NCI-H2107 treated with DMSO at 0.1 percent for 48 hours (cell line): Measurements from ENCODE around the gene IQCH.

Experiments used
- DNase-seq: peaks from one replicate; lab custom pipeline; 2025; ENCODE audit not compliant: unreplicated experiment; lab: John Stamatoyannopoulos, UW

IQCH gene

GRCh38 chr15:67254238-67255175 lies at the start of gene IQCH, which contains the start of gene AAGAB:
IQCH (plus strand) TSS chr15:67254786; CDS start chr15:67254897, 111 bp downstream.
AAGAB (minus strand) TSS chr15:67254661; CDS start chr15:67254631, 30 bp downstream.
- DNase-seq, result peak; percentile 73

DNA sequence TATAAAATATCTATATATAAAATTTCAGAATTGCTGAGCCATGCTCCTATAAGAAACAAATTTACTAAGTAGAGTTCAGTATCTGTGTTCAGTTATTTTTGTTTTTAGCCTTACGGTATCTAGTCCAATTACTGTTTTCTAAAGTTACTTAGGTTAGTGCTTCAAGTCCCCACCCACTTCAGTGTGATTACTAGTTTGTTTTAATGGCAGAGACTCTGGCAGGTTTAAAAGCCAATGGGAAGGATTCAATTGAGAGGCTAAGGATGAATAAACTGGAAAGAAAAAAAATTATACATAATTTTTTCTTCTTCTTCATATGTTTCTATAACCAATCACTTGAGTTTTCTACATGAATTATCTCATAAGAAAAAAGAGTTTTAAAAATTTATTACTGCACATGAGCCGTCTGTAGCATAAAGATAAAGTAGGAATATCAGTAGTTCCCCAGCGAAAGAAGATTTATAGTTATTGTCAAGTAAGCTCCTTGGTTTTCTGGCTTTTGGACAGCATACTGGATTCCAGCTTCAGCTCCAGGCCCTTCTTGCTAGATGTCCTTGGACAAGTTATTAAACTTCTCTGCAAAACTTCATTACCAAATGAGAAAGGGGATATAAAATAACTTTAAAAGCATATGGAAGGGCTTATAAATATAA lies 46.9 kb upstream of the IQCH start:
- DNase-seq, result no peak

DNA sequence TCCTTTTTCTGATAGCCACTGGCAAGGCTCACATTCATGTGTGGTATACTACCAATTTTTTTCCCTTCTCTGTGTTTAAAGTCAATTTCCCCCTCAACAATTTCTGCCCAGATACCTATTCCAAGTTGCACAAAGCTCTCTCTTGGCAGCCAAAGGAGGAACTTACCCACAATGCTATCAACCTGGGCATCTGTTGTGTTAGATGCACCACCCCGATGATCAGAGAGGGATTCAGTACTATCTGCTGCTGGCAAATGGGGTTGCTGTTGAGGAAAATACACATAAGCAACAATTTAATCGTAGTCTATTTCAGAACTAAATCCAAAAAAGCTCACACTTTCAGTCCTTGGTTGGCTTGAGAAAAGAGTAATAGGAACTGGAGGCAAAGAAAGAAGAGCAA lies 46.2 kb upstream of the IQCH start:
- DNase-seq, result no peak

DNA sequence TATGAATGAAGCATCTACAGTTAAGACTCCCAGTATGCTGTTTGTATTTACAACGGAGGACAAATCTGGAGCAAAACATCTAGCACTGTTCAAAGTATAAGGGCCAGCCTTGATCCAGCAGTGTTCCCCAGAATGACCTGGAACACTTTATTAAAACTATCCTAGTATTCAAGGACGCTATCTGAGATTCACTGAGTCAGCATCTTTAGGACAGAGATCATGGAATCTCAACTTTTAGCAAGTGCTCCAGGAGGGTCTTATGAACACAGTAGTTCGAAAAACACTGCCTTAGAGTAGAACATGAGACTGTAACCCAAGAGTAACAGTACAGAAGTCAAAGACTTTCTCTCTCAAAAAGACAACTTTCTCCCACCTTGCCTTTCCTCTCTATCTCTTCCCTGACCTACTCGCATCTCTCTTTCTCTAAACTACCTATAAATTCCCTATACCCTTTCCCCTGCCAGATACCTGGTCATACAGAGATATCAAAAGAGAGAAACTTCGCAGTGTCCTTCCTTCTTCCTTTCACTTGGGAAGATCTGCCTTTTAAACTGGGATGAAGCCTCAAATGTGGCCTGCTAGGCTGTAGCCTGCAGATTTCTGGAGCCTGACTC lies 43.9 kb upstream of the IQCH start:
- DNase-seq, result no peak

DNA sequence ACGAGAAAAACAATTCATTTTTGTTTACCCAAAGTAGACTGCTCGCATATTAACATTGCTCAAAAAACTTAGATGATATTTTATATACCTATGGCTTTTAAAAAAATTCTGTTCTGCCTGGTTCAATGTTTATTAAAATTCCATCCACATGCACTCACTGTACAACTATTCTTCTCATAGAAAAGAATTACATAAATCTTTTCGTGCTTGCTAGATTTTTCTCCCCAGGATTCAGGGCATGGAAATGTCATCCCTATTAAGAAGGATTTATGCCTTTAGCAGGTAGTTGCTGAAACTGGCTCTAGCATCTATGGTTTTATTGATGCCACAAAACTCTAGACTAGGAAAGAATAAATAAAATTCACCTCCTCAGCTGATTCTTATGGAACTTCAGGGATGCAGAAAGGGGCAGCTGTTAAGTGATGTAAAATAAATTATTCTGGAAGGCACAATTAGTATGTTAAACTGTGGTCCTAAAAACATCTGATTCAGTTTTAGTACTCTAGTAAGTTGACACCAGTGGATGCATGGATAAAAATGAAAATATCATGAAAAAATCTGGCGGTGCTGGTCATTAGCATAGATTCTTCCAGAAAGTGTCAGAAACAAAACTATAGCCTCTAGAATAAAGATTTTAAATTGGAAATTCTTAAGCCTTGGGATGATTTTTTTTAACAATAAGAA lies 41.8 kb upstream of the IQCH start:
- DNase-seq, result no peak

DNA sequence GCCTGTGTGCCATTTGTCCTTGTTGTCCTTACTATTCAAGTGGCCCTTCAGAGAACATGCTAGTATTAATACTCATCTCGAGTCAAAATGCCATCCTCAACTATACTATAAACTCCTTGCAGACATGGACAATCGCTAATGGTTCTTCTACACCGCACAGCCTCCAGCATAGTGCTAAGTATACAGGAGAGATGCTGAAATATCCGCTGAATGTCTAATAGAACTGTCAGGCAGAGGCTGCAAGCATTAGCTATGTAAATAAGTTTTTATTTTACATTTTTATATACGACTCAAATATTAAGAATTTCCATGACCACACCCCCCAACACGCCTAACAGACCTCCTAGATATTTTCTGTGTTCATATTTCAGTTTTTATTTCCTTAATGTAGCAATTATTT lies 39.5 kb upstream of the IQCH start:
- DNase-seq, result no peak

DNA sequence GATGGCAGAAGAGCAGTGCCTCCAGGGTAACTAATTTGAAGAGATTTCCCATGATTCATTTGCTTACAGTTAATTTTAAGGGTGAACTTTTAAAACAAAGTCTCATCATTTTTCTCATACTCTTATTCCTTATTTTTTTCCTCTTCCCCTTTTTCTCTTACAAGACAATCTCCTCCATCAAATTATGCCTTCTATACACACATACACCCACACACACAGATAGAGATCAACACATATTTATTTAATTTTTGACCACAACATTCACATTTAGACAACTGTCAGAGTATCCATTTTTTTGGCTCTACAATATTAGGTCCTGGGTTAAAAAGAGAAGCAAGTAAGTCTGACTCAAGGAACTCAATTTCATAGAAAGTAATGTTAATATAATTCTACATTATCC lies 37.7 kb upstream of the IQCH start:
- no peak for DNase-seq

DNA sequence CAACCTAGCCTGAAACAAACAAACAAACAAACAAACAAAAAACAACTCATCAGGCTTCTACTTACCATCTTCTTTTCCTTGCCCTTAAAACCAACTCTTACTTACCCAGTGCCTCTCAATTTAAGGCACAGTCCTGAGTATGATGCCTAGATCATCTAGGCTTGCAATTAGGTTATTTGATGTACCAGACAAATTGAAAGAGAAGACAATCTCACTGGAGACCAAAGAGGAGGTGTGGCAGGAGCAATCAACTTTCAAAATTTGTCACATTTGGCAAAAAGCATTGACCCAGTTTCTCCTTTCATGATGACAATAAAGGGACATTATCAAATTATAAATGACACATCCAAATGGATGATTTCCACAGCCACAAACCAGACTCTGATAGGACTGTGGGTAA lies 36.2 kb upstream of the IQCH start:
- no peak for DNase-seq

GRCh38 chr15:67219288-67219687 lies 35.3 kb upstream of the IQCH start:
- DNase-seq, result no peak

DNA sequence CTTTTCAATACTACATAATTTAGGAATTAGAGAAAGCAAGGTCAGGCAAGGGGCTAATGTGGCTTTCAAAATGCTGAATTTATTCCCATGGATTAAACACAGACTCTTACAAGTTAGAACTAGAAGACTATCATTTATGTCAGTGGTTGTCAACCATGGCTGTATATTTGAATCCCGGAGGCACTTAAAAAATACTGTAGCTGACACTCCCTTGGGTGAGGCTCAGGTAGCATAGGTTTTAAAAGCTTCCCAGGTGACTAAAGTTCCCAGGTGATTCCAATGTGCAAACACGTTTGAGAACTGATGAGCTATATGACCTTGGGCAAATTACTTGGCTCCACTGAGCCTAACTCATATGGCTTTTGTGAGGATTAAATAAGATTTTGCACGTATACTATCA lies 29.7 kb upstream of the IQCH start:
- no peak for DNase-seq

GRCh38 chr15:67225336-67225735 lies 29.2 kb upstream of the IQCH start:
- no peak for DNase-seq

GRCh38 chr15:67227431-67227830 lies 27.2 kb upstream of the IQCH start:
- no peak for DNase-seq

DNA sequence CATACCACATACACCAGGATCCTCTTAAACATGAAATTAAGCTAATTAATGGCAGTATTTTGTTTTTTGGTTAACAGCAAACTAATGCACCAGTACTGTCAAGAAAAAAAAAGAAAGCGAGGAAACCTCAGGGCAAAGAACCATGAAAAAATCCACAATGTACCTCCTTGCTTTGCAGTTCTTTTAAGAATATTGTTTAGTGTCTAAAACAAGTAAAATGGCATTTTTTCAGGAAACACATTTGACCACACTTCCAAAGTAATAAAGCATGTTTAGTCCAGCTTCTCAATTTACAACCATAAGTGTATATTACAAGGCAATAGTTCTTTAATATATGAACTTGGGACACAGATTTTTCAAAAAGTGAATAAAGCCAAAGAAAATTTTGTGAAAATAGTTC lies 26.7 kb upstream of the IQCH start:
- no peak for DNase-seq

- DNase-seq, result no peak
These were observed 26.3 kb upstream of the IQCH start for GRCh38 chr15:67228286-67228685.

- no peak for DNase-seq
These were observed 24.1 kb upstream of the IQCH start for GRCh38 chr15:67230504-67230903.

DNA sequence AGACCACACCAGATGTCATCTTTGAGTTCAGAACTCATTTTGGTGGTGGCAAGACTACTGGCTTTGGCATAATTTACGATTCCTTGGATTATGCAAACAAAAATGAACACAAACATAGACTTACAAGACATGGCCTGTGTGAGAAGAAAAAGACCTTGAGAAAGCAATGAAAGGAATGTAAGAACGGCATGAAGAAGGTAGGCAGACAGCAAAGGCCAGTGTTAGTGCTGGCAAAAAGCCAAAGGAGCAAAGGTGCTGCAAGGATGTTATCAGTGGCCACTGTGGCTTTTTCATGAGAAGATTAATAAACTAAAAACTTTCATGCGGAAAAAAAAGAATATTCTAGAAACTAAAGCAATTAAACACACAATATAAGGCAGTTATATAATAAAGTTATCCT lies 22.0 kb upstream of the IQCH start:
- DNase-seq, result no peak

- peak; percentile 45 for DNase-seq
These were observed 14.1 kb upstream of the IQCH start for GRCh38 chr15:67240235-67241131.

DNA sequence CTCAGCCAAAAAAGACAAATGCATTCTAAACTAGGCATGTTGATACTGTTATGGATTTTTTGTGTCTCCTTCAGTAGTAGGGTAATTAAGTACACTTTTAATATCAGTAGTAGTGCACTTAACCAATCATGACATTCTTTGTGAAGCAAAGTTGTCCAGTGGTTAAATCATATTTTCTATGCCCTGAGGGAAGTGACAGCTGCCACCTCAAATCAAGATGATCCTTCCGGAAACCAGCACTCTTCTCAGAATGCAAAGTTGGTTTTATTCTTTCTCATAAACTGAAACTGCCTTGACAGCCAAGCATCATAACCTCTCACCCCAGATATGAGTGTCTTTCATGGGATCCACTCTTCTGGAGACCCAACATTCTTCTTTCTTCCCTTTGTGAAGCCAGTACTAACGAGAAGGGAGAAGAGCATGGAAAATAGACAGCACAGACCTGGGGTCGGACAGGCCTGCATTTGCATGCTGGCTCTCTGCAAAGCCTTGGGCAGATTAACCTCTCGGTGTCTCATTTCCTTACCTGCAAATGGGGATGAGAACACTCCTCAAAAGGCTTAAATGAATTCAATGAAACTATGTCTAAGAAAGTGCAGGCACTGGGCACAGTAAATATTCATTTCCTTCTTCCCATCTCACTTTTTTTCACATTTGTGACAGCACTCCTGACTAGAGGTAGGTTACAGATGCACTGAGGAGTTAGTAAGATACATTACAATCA lies 13.3 kb upstream of the IQCH start:
- no peak for DNase-seq

DNA sequence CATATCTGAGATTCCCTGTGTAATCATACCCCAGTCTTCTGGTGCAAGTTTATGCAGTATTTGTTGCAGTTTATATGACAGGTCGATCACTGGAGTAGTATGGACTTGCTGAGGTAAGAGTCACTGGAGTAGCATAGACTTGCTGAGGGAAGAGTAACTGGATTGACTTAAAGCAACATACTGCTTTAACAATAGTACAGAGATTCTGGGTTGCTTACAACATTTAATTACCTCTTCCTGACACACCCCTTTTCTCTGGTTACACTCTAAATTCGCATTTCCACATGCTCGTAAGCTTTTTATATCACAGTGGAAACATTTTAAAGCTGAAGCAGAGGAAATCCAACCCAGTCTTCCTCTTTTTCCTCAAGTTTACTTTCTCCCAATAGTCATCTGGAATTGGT lies 11.9 kb upstream of the IQCH start:
- no peak for DNase-seq
